IMR-90 (cell line): ENCODE results near the gene PAX8. TPM values are rescaled to one million over a fixed set of nuclear protein-coding genes. Genes with fewer than 3 reads are reported as not detected.

Experiments used
- ATAC-seq: fragments of 200-7000 bp; cut with Tn5 transposase; 2 replicates; pipeline ENCODE4 v1.9.1; 2020; ENCODE audit warnings: low read depth, mild to moderate bottlenecking, moderate library complexity
- BruUV-seq: library from RNA; stranded (reverse); fragments of 400-500 nt; replicated peaks from 2 replicates; lab custom pipeline; 2021; lab: Mats Ljungman, UMichigan
- CTCF ChIA-PET: fragments of 300-600 bp; formaldehyde crosslinking; extraction: SDS; loops from one replicate; lab custom pipeline; 2021; ENCODE audit warnings: antibody characterized with exemption; lab: Yijun Ruan, JAX
- POLR2A ChIA-PET: fragments of 300-600 bp; sonication (Branson Sonifier 250); formaldehyde crosslinking; loops from one replicate; lab custom pipeline; 2022; ENCODE audit warnings: antibody characterized with exemption; ENCODE audit not compliant: unreplicated experiment; lab: Charles Lee
- DNase-seq: peaks from one replicate; pipeline ENCODE4 v3.0.0; 2013
- H2AFZ ChIP-seq: replicated peaks from 2 replicates; pipeline ENCODE3; 2013; ENCODE audit warnings: low read length, mild to moderate bottlenecking; ENCODE audit not compliant: poor library complexity
- H2AK5ac ChIP-seq: 2 replicates; pipeline ENCODE4 v1.6.1; 2013; ENCODE audit warnings: low read depth, low read length, inconsistent platforms
- H2AK9ac ChIP-seq: replicated peaks from 2 replicates; pipeline ENCODE3; 2013; ENCODE audit warnings: mild to moderate bottlenecking, low read depth, low read length, moderate library complexity; ENCODE audit not compliant: poor library complexity
- H2BK120ac ChIP-seq: 2 replicates; pipeline ENCODE4 v1.6.1; 2013; ENCODE audit warnings: low read depth, low read length, inconsistent platforms
- H2BK15ac ChIP-seq: 3 replicates; pipeline ENCODE4 v1.6.1; 2013; ENCODE audit warnings: low read depth, low read length, inconsistent platforms
- H2BK20ac ChIP-seq: 2 replicates; pipeline ENCODE4 v1.6.1; 2013; ENCODE audit warnings: low read depth, mild to moderate bottlenecking, inconsistent platforms, low read length, moderate library complexity
- H2BK5ac ChIP-seq: 2 replicates; pipeline ENCODE4 v1.6.1; 2013; ENCODE audit warnings: mild to moderate bottlenecking, low read depth, low read length, inconsistent platforms; ENCODE audit not compliant: poor library complexity, severe bottlenecking
- H3K14ac ChIP-seq: replicated peaks from 2 replicates; pipeline ENCODE4 v1.6.1; 2013; ENCODE audit warnings: low read depth, low read length, inconsistent platforms
- H3K18ac ChIP-seq: 2 replicates; pipeline ENCODE4 v1.6.1; 2013; ENCODE audit warnings: low read depth, low read length, control low read depth
- H3K23ac ChIP-seq: 2 replicates; pipeline ENCODE4 v1.6.1; 2013; ENCODE audit warnings: low read depth, low read length, inconsistent platforms
- H3K27ac ChIP-seq: 2 replicates; pipeline ENCODE4 v1.5.1; 2013; ENCODE audit warnings: mild to moderate bottlenecking, control low read depth, low read length; ENCODE audit not compliant: insufficient read depth
- H3K27me3 ChIP-seq: 2 replicates; pipeline ENCODE4 v1.6.1; 2013; ENCODE audit warnings: low read length; ENCODE audit not compliant: control insufficient read depth, insufficient read depth
- H3K36me3 ChIP-seq: 2 replicates; pipeline ENCODE4 v1.6.1; 2013; ENCODE audit warnings: low read length, mixed read lengths; ENCODE audit not compliant: control insufficient read depth, insufficient read depth
- H3K4ac ChIP-seq: 2 replicates; pipeline ENCODE4 v1.6.1; 2013; ENCODE audit warnings: low read depth, low read length, inconsistent platforms
- H3K4me1 ChIP-seq: 2 replicates; pipeline ENCODE4 v1.6.1; 2013; ENCODE audit warnings: low read length, mixed read lengths; ENCODE audit not compliant: control insufficient read depth, insufficient read depth
- H3K4me2 ChIP-seq: 2 replicates; pipeline ENCODE4 v1.6.1; 2013; ENCODE audit warnings: low read depth, mild to moderate bottlenecking, control low read depth, low read length, moderate library complexity
- H3K4me3 ChIP-seq: 2 replicates; pipeline ENCODE4 v1.5.1; 2013; ENCODE audit warnings: low read depth, mild to moderate bottlenecking, control low read depth, low read length, moderate library complexity; ENCODE audit not compliant: insufficient read depth
- H3K56ac ChIP-seq: 2 replicates; pipeline ENCODE4 v1.6.1; 2013; ENCODE audit warnings: low read length, inconsistent platforms; ENCODE audit not compliant: insufficient read depth; ENCODE audit errors: extremely low read depth
- H3K79me1 ChIP-seq, 2 experiments: 2 replicates each; pipeline ENCODE4 v1.6.1; 2013; ENCODE audit warnings: low read length in 2 of 2, inconsistent platforms in 1 of 2, low read depth in 1 of 2
- H3K9ac ChIP-seq: 2 replicates; pipeline ENCODE4 v1.6.1; 2013; ENCODE audit warnings: low read depth, low read length, control low read depth
- H3K9me1 ChIP-seq: 2 replicates; pipeline ENCODE4 v1.6.1; 2013; ENCODE audit warnings: low read length, inconsistent platforms; ENCODE audit not compliant: insufficient read depth
- H3K9me3 ChIP-seq: 2 replicates; pipeline ENCODE4 v1.6.1; 2013; ENCODE audit warnings: low read length; ENCODE audit not compliant: control insufficient read depth, insufficient read depth
- H4K20me1 ChIP-seq: 2 replicates; pipeline ENCODE4 v1.6.1; 2013; ENCODE audit warnings: low read length, inconsistent platforms; ENCODE audit not compliant: insufficient read depth
- H4K5ac ChIP-seq: 2 replicates; pipeline ENCODE4 v1.6.1; 2013; ENCODE audit warnings: mild to moderate bottlenecking, low read depth, low read length, control low read depth
- H4K8ac ChIP-seq, 2 experiments: 2 replicates each; pipeline ENCODE4 v1.6.1; 2013; ENCODE audit warnings: low read depth in 2 of 2, low read length in 2 of 2, control low read depth in 1 of 2, inconsistent platforms in 1 of 2
- H4K91ac ChIP-seq: 2 replicates; pipeline ENCODE4 v1.6.1; 2013; ENCODE audit warnings: low read depth, low read length, inconsistent platforms; ENCODE audit not compliant: insufficient read depth
- CEBPB ChIP-seq: IDR thresholded peaks from 2 replicates; pipeline ENCODE4 v1.6.1; 2012; ENCODE audit warnings: low read depth, low read length, improper control_type of control experiment
- ELK1 ChIP-seq: fragments of 150-350 bp; IDR thresholded peaks from 2 replicates; pipeline ENCODE4 v1.6.1; 2016; ENCODE audit warnings: low read depth, mild to moderate bottlenecking, low read length, moderate library complexity, borderline replicate concordance
- FOS ChIP-seq: fragments of 150-350 bp; IDR thresholded peaks from 2 replicates; pipeline ENCODE4 v1.6.1; 2016; ENCODE audit warnings: low read depth, low read length
- MAFK ChIP-seq: IDR thresholded peaks from 2 replicates; pipeline ENCODE4 v1.6.1; 2012; ENCODE audit warnings: low read depth, low read length, improper control_type of control experiment
- NFE2L2 ChIP-seq: fragments of 150-350 bp; IDR thresholded peaks from 2 replicates; pipeline ENCODE4 v1.6.1; 2016; ENCODE audit warnings: low read depth, mild to moderate bottlenecking, low read length
- RAD21 ChIP-seq: IDR thresholded peaks from 2 replicates; pipeline ENCODE4 v1.6.1; 2012; ENCODE audit warnings: low read length, improper control_type of control experiment
- RCOR1 ChIP-seq: IDR thresholded peaks from 2 replicates; pipeline ENCODE4 v1.6.1; 2012; ENCODE audit warnings: mild to moderate bottlenecking, low read length, improper control_type of control experiment; ENCODE audit not compliant: insufficient replicate concordance
- RFX5 ChIP-seq: IDR thresholded peaks from 2 replicates; pipeline ENCODE4 v1.8.0; 2012; ENCODE audit warnings: low read depth, mild to moderate bottlenecking, low read length, moderate library complexity
- SMC3 ChIP-seq: fragments of 150-350 bp; IDR thresholded peaks from 2 replicates; pipeline ENCODE4 v1.6.1; 2016; ENCODE audit warnings: low read depth, mild to moderate bottlenecking, antibody characterized with exemption, low read length, moderate library complexity
- USF2 ChIP-seq: fragments of 150-350 bp; IDR thresholded peaks from 2 replicates; pipeline ENCODE4 v1.6.1; 2017; ENCODE audit warnings: mild to moderate bottlenecking, antibody characterized with exemption, low read length, low read depth
- WGBS, 2 experiments: methylation state at CpG; one replicate each; pipeline versions ENCODE4 v1.1.5 to v1.1.7; 2013; ENCODE audit warnings: missing lambda C conversion rate in 2 of 2; ENCODE audit not compliant: insufficient read length in 1 of 2; ENCODE audit errors: extremely low coverage in 2 of 2; 5-methylcytosine and 5-hydroxymethylcytosine counted together
- dilution Hi-C: fragments of 300-500 bp; cut with HindIII; formaldehyde crosslinking; loops from one replicate; pipeline ENCODE4 v1.14.3; 2018; ENCODE audit warnings: low sequenced_read_pairs; ENCODE audit not compliant: unreplicated experiment
- in situ Hi-C: fragments of 300-500 bp; cut with MboI; formaldehyde crosslinking; loops from 3 replicates; pipeline ENCODE4 v1.14.3; 2019; ENCODE audit warnings: low sequenced_read_pairs, inconsistent platforms, mixed read lengths
- intact Hi-C: fragments of 100-400 bp; cut with micrococcal nuclease; formaldehyde crosslinking; loops from 2 replicates; pipeline ENCODE4 v1.10.0; 2022
- polyA plus RNA-seq, 3 experiments: library from polyadenylated mRNA; depleted of rRNA; stranded (reverse); fragments of >200 nt; gene quantifications; 2 replicates each; pipeline ENCODE4 v1.2.3, GENCODE V29; 2012; ENCODE audit warnings: low replicate concordance in 1 of 3
- total RNA-seq: library from RNA; depleted of rRNA; stranded (reverse); fragments of >200 nt; gene quantifications from 2 replicates; pipeline ENCODE4 v1.2.3, GENCODE V29; 2012

PAX8 gene
- total and polyA plus RNA-seq, 2 of the 4 experiments (the other 2 are of a cell fraction): 0.18 to 1.5 TPM

DNA sequence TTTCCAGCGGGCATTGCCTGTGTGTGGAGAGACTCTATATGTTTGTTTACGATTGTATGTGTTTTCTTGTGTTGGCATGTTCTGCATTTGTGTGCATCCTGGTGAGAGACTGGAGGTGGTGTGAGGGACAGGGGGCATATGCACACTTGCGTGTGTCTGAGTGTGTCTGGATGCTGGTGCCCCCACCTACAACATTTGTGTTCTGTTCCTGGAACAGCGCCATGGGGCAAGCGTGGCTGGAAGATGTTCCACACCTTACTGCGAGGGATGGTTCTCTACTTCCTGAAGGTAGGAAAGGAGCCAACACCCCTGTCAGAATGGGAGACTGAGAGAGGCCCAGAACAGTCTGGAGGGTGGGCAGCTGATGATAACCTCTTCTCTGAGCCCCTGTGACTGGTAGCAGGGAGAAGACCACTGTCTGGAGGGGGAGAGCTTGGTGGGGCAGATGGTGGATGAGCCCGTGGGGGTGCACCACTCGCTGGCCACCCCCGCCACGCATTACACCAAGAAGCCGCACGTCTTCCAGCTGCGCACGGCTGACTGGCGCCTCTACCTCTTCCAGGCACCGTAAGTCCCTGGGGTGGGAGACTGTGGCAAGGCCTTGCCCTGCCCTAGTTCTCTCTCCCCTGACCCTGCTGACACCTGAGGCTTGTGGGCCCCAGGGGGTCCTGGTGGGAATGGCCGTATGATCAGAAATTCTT, 81.2 kb downstream of the PAX8 start (continued):
- no peak for TF ChIP-seq ELK1
- no peak for TF ChIP-seq CEBPB

DNA sequence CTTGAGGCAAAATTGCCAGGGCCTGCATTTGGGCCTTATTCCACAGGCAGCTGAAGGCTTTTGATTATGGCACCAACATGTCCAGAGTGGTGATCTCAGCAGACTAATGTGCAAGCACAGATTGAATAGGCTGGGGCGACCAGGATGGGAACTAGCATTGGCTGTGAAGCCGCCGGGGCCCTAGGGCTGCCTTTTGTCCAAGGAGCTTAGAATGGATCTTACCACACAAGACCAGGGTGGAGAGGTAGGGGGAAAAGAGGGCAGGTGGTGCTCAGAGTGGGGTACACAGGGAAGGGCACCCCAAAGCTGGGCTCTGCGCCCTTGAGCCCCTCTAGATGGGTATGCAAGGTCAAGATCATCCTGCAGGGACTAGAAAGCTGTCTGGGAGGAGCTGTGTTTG, 81.9 kb downstream of the PAX8 start:
- H2AK5ac ChIP-seq: no peak overlapping the region
- no peak overlapping the region for H4K8ac ChIP-seq
- dilution Hi-C loops: no loop called here
- H2BK15ac ChIP-seq: no peak overlapping the region
- no peak overlapping the region for H4K91ac ChIP-seq
- BruUV-seq: no TSS peak
- H3K27ac ChIP-seq: no peak overlapping the region
- no peak overlapping the region for H4K5ac ChIP-seq
- TF ChIP-seq USF2 (no peak), MAFK (no peak), RAD21 (no peak), RCOR1 (no peak), NFE2L2 (no peak), SMC3 (no peak), CEBPB (no peak), ELK1 (no peak), RFX5 (no peak), FOS (no peak)
- H3K4me1 ChIP-seq: no peaks in the 10 kb centered on the region
- H2BK20ac ChIP-seq: no peak overlapping the region
- no peaks in the 10 kb centered on the region for H3K79me1 ChIP-seq
- H2BK120ac ChIP-seq: no peak overlapping the region
- no peak overlapping the region for H3K23ac ChIP-seq
- H3K14ac ChIP-seq: no peak overlapping the region
- no peak overlapping the region for H2AK9ac ChIP-seq
- H3K18ac ChIP-seq: no peak overlapping the region
- no peak overlapping the region for H3K4ac ChIP-seq
- H3K9me3 ChIP-seq: no peaks in the 10 kb centered on the region
- H4K20me1 ChIP-seq: no peaks in the 10 kb centered on the region
- H3K4me3 ChIP-seq: no peak overlapping the region
- no peak overlapping the region for H3K56ac ChIP-seq
- no peaks in the 10 kb centered on the region for H3K9me1 ChIP-seq
- peaks cover 29% of the 10 kb centered on the region for H3K27me3 ChIP-seq
- 40% methylated on average over 1 of the region's 4 CpGs; no CpG with 5 or more reads in 1 of the 2 experiments for WGBS, 2 experiments
- H2BK5ac ChIP-seq: no peak overlapping the region
- in situ Hi-C loops: no loop called here
- DNase-seq (no peak), ATAC-seq (no peak)
- H3K4me2 ChIP-seq: no peak overlapping the region
- H3K36me3 ChIP-seq: no peaks in the 10 kb centered on the region
- ChIA-PET POLR2A (no interaction called here), CTCF (interaction anchor here (0.6 to 1.4 kb wide), 2 partner anchors 58 to 59 kb away, joined by 3 to 4 read pairs; no protein-coding TSS in a partner anchor)
- no peak overlapping the region for H2AFZ ChIP-seq
- H3K9ac ChIP-seq: no peak overlapping the region
- intact Hi-C loops: no loop called here
